Adipose tissue (tissue), 3 donors: ENCODE data around the gene SOX8. TPM values are rescaled to one million over a fixed set of nuclear protein-coding genes. Genes with fewer than 3 reads are reported as not detected.

Experiments
- H3K27ac ChIP-seq: one replicate; pipeline ENCODE4 v1.5.1; 2013; ENCODE audit warnings: low read depth, low read length
- WGBS, 3 donors: extraction: QIAGEN DNeasy Blood & Tissue Kit; methylation state at CpG; one replicate each; pipeline ENCODE4 v1.1.7; 2013; 5-methylcytosine and 5-hydroxymethylcytosine counted together
- polyA plus RNA-seq, 3 donors: library from polyadenylated mRNA; stranded (reverse); fragments of 200-250 nt; gene quantifications; one replicate each; pipeline ENCODE4 v1.2.3, GENCODE V29; 2013
- donor health status: healthy with polysubstance abuse.
- donor health status: Bipolar disorder and iron deficiency.
- donor health status: healthy.

Gene SOX8
- polyA plus RNA-seq, 3 donors, result 0.61 to 1.3 (median 0.90) TPM

DNA sequence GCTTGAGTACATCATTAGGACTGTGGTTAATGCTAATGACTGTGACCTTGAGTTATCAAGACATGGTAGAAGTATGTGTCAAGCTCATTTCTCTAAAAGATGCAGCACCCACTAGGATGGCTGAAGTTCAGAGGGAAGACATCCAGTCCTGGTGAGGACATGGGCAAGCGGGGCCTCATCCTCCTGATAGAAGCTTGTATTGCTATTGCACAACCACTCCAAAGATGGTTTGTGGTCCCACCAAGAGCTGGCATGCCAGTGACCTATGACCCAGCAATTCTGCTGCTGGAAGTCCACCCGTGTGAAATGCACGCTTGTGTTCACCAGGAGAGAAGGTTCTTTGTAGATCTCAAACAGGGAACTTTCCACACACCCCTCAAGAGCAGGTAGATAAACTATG lies 14.2 kb downstream of the SOX8 start:
- no peak overlapping the region for H3K27ac ChIP-seq
- WGBS, 3 donors, result 61 to 94% (median 81%) methylated on average over 3 of the region's 3 CpGs

DNA sequence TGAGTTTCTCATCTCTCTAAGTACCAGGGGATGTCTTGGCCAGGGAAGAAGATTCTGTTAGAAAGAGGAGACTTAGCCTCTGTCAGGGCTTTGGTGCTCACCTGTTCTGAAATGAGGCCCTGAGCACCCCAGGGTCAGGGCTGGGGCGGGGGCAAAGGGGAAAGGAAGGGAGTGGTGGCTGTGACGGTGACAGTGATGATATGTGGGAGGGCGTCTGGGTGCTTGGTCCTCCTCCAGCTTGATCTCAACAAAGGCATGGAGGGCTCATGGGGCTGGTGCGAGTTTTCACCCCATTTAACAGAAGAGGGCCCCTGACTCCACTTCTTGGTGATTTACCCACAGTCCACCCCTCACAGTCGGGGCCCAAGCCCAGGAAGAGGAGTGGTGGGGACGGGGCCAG lies 15.1 kb downstream of the SOX8 start:
- no peak overlapping the region for H3K27ac ChIP-seq
- 61 to 78% (median 65%) methylated on average over 6 of the region's 6 CpGs for WGBS, 3 donors

DNA sequence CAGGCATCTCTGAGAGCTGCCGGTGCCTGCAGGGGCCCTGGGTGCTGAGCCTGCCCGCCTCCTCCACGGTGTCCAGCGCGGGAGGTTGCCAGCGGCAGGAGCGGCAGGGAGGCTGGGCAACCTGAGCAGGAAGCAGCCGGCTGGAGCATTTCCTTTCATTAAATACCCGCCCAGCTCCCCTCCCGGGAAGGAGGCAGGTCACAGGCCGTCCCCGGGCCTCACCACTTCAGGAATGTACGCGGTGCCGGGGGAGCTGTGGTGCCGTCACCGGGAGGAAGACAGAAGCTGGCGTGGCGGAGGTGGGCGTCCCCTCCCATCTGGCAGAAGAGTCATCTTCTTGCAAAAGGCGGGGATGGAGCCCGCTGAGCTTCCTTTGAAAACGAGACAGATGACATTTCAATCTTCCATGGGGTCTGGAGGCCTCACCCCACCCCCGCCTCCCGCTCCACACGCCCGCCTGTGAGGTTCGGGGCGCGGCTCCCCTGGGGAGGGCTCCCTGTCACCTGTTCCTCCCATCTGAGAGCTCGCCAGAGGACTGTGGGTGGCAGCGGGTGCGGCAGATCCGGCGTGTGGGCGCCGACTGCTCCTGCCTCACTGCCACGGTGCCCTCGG lies 16.0 kb downstream of the SOX8 start:
- WGBS, 3 donors, result 12 to 30% (median 16%) methylated on average over 37 to 39 of the region's 39 CpGs

DNA sequence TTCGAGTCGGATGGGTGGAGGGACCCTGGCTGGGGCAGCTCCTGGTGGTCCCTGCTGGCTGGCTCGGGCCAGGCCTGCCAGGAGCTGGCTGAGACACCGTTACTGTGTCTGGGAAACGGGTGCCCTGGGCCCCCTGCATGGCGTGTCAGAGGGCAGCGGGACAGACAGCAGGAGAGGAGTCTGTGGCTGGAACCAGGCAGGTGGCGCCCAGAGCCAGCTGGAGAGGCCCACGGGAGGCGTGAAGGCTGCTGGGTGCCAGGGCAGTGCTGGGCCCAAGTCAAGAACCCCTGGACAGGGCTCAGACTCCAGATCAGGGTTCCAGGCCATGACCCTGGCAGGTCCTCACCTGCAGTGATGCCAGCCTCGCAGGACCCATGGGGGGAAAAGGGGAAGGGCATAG lies 16.6 kb downstream of the SOX8 start:
- H3K27ac ChIP-seq, result no peak overlapping the region

More for the DNA sequence above, 16.0 kb downstream of the SOX8 start:
- H3K27ac ChIP-seq, result no peak overlapping the region

DNA sequence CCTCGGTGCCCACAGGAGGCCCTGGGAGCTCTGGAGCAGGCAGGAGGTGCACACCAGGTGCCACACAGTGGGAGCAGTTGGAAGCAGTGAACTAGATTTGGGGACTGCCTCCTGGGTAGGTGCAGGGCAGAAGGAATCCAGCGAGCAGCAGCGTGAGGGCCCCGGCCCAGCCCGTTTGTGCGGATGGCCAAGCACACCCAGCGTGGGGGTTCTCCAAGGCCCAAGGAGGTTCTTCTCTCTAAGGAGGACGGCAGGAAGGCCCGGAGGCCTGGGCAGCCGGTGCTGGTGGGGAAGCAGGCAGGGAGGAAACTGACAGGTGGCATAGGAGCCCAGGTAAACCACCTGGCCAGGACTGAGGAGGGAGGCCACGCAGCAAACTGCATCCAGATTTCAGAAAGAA lies 17.0 kb downstream of the SOX8 start:
- no peak overlapping the region for H3K27ac ChIP-seq
- WGBS, 3 donors, result 84 to 89% (median 88%) methylated on average over 11 of the region's 11 CpGs

More for the DNA sequence above, 16.6 kb downstream of the SOX8 start:
- 69 to 79% (median 73%) methylated on average over 10 to 11 of the region's 11 CpGs for WGBS, 3 donors

DNA sequence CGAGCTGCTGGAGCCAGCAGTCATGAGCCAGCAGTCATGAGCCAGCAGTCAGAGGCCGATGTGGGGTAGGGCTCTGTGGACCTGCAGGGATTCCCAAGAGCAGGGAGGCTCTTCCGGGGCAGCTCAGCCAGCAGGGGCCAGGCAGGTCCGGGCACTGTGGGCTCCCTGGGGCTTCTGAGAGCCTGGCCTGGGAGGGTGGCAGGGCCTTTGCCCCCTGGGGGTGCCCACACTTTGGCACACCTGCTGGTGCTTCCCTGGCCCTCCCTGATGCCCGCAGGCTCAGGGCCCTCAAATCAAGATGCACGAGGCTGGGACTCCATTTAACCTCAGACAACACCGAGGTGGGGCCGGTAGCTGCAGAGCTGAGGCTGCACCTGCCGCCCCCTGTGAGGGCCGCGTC lies 18.1 kb downstream of the SOX8 start:
- 80 to 88% (median 84%) methylated on average over 10 to 11 of the region's 11 CpGs for WGBS, 3 donors

DNA sequence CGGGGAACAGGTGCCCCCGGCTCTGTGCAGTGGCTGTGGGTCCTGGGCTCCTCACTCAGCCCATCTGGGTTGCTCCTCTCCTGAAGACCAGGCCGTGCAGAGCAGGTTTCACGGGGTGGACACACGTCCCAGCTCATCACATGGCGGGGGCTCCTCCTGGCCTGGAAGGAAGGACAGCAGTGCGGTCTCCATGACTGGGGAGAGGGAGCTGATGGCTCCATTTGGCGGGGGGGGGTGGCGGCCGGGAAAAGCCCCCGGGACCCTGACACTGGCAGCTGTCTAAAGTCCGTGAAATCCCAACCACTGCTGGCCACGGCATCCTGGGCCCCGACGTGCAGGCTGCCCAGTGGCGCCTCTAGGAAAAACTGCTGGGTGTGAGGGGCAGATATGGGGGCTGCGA lies 19.0 kb downstream of the SOX8 start:
- 79 to 90% (median 86%) methylated on average over 16 to 17 of the region's 17 CpGs for WGBS, 3 donors
- no peak overlapping the region for H3K27ac ChIP-seq

More for the DNA sequence above, 18.1 kb downstream of the SOX8 start:
- no peak overlapping the region for H3K27ac ChIP-seq

DNA sequence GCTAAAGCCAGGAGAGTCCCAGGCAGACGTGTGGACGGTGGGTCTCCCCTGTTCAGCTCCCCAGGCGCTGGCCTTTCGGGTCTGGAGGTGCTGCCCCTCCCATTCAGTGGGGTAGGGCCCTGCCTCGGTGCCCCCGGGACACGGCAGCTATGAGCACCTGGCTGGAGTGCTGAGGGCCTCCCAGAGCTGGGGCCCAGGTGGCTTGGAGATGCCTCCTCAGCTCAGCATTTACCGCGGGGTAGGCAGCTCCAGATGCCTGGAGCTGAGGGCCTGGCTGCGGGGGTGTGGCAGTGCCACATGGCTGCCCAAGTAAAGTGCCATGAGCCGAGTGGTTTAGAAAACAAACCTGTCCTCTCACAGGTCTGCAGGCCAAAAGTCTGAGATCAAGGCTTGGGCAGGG lies 19.5 kb downstream of the SOX8 start:
- WGBS, 3 donors, result 95 to 96% (median 95%) methylated on average over 11 of the region's 11 CpGs
- H3K27ac ChIP-seq, result no peak overlapping the region

DNA sequence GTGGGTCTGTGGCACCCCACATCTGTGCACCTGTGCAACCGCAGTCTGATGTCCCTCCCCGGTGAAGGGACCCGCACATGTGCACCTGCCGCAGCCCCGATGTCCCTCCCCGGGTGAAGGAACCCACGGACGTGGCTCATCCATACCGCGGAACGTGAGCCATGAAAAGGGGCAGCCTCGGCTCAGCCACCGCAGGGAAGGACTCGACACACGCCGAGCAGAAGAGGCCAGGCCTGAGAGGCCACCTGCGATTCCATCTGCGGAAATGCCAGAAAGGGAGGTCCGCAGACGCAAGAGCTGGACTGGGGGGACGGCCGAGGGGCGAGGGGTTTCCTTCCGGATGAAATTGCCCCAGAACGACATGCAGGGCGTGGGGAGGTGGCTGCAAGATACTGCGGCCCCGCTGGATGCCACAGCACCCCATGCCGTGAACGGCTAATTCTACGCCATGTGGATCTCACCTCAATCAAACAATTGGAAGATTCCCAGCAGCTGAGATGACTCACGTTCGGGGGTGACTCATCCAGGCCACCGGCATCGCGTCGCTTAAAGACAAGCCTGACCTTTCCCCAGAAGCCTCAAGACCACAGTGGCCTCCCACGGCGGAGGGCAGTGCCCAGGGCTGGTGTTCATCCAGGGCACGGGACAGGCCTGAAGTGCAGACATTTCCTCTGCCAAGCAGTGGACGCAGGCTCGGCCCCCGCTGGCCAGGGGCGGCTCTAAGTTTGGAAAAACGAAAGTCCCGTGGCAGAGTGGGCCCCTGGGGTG lies 21.0 kb downstream of the SOX8 start:
- H3K27ac ChIP-seq, result no peak overlapping the region
- 69 to 79% (median 73%) methylated on average over 46 of the region's 46 CpGs for WGBS, 3 donors

DNA sequence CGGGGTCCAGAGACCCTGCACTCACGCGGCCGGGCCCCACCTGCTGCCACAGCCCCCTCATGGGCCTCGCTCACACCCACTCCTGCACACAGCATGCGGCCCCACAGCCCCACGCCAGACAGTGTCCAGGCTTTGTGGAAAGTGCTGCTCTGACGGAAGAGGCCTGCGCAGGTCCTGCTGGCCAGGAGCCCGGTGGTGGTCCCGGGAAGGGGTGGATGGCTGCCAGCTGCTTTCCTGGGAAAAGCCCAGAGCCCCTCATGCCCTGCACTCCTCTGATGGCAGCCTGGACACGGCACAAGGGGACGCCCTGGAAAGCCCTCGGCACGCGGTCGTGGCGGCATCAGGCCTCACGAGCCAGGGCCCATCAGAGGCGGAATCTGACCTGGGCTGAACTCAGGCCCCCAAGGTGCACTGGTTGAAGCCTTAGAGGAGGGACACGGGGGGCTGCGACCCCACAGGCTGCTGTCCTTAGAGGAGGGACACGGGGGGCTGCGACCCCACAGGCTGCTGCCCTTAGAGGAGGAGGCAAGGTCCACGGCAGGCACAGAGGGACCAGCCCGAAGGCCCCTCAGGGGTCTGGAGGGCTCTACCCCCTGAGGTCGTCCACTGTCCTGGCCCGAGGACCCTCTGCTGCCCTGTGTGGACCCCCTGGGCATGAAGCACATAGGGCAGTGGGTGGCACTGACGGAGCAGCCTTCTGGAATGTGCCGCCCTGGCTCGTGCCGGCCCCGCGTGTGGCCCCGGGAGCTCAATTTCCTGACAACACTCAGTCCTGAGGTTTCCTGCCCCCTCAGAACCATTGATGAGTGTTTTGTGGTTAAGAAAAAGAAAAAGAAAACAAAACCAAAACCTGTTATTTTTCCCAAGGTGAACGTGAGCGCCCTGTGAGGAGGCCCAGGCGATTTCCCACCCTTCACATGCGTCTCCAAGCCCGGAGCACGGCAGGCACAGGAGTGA lies 22.1 kb downstream of the SOX8 start:
- WGBS, 3 donors, result 70 to 73% (median 73%) methylated on average over 40 to 41 of the region's 41 CpGs
- no peak overlapping the region for H3K27ac ChIP-seq

DNA sequence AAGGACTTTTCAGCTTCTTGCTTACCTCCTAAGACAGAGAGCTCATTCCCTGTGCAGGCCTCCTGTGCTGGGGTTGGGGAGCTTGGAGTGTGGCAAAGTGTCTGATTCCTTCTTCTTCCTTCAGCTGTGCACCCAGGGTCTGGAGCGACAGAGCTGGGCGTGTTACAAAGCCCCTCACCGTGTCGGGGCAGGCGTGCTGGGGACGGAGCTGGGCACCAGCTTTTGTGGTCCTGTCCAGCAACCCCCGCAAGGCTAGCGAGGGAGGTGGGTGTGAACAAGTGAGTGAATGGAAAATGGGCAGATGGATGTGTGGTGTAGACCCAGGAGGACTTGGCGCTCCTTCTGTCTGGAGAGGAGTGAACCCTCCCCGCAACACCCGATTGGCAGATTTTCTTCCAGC lies 23.7 kb downstream of the SOX8 start:
- 87 to 94% (median 92%) methylated on average over 11 of the region's 11 CpGs for WGBS, 3 donors

DNA sequence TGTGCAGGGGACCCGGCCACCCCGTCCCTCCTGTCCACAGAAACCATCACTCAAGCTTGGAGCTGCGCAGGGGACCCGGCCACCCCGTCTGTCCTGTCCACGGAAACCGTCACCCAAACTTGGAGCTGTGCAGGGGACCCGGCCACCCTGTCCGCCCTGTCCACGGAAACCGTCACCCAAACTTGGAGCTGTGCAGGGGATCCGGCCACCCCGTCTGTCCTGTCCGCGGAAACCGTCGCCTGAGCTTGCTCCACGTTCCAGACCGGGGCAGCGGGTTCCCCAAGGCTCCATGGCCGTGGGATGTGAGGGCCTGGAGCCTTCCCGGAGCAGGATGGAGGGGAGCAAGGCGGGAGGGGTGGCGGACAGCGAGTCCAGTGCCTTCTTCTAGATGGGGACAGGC lies 25.2 kb downstream of the SOX8 start:
- WGBS, 3 donors, result 85 to 91% (median 88%) methylated on average over 23 to 25 of the region's 25 CpGs

More for the DNA sequence above, 23.7 kb downstream of the SOX8 start:
- no peak overlapping the region for H3K27ac ChIP-seq

DNA sequence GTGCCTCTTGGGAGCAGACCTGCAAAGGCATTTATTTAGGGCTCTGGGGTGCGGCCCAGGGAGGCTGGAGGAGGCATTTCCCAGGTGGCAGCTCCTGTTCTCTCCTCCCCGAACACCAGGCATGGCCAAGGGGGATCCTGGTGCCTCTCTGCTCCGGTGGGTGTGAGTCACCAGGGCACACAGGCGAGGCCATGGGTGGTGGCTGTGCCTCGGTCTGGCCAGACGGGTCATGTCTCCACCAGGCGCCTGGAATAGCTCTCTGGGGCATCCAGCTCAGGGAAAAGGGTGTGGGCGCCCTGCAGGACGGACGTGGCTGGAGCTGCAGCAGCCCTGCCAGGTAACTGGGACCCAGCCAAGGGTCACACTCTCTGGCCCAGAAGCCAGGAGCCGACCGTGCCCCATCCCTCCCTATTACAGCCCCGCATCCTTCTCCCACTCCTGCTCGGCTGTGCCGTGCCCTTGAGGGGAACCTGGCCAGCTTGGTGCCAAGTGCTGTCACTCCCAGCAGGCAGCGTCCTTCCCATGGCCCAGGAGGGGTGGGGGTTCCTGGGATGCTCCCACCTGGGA lies 25.8 kb downstream of the SOX8 start:
- no peak overlapping the region for H3K27ac ChIP-seq
- WGBS, 3 donors, result 61 to 77% (median 74%) methylated on average over 15 to 16 of the region's 16 CpGs

More for the DNA sequence above, 25.2 kb downstream of the SOX8 start:
- no peak overlapping the region for H3K27ac ChIP-seq

DNA sequence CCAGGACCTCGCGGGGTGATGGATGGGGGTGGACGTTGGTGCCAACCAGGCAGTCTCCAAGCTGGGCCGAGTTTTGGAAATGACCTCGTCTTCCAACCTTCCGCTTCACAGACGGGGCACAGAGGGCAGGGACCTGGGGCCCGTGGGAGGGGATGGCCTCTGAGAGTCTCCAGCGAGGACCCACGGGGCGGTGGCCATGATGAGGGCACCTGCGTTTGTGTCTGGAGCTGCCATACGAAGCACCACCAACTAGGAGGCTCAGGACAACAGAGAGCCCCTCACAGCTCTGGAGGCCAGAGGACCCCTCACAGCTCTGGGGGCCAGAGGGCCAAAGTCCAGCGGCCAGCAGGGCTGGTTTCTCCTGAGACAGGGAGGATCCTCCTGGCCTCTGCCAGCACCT lies 26.5 kb downstream of the SOX8 start:
- no peak overlapping the region for H3K27ac ChIP-seq
- 76 to 89% (median 85%) methylated on average over 14 of the region's 14 CpGs for WGBS, 3 donors

DNA sequence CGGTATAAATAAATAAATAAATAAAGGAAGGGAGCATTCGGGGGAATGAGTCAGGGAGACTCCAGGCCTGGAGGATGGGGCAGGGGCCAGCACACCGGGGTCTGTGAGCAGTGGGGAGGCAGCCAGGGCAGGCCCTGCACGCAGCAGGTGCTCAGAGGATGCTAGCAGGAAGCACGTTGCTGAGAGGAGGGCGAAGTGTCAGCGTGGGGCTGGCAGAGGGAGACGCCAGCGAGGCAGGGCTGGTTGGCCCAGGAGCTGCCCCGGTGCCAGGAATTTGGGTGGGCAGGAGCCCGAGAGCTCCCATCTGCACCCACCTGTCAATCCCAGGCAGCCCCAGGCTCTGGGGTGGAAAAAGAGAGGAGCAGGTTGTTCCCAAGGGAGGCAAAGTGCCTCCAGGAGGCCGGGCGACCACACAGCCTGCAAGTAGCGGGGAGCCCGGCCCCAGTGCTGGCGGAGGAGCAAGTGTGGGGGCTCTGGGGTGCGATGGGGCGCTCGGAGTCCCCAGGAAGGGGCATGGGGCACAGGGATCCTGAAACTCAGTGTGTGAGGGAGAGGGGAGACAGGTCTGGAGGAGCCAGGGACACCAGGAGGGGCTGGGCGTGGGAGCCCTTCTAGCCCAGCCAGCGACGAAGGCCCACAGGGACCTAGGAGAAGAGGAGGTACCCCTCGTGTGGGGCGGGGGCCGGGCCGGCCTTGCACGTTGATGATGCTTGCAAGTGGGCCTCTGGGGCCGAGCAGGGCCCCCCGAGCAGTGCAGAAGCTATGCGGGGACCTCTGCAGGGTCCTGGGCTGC lies 28.0 kb downstream of the SOX8 start:
- WGBS, 3 donors, result 71 to 79% (median 77%) methylated on average over 27 to 30 of the region's 30 CpGs
- H3K27ac ChIP-seq, result no peak overlapping the region

DNA sequence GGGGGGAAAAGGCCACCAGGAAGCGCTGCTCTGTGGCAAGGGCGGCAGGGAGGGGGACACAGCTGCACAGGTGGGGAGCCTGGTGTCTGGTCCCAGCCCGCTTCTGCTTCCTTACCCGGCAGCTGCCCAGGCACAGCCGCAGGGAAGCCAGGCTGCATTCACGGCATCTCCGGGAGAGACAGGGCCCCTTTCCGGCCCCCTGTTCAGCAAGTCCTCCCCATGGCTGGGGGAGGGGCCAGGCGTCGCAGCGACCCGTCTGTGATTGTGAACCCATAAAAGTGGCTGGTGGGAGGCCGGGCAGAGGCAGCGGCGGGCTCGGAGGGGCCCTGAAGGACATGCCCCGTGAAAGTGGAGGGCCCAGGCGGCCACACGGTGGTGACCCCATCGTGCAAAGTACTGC lies 28.7 kb downstream of the SOX8 start:
- WGBS, 3 donors, result 17 to 37% (median 36%) methylated on average over 20 of the region's 20 CpGs
- H3K27ac ChIP-seq, result no peak overlapping the region

DNA sequence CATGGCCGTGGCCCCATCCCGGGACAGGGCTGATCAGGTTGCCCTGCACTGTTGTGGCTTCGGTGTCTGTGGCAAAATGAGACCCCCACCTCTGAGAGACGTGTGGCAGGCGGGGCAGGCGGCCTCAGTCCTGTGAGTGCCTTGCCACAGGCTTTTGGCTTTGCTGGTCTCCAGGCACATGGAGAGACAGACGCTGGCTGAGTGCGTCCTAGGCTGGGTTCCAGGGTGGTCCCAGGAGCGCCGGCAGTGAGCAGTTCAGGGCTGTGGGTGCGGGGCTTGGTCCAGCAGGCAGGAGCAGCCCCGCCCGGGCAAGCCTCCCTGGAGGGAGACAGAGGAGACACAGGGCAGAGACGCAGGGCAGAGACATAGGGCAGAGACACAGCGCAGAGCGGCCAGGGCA lies 29.2 kb downstream of the SOX8 start:
- WGBS, 3 donors, result 52 to 70% (median 68%) methylated on average over 16 of the region's 16 CpGs
- no peak overlapping the region for H3K27ac ChIP-seq
